Pons (tissue), 1 donor: Measurements from ENCODE around the gene G0S2.
A peak's percentile ranks its signal among the peaks of the same experiment; 100 is the strongest.

Experiments used
- DNase-seq: peaks from one replicate; pipeline ENCODE4 v3.0.0-alpha.2; 2016; ENCODE audit warnings: low spot score

Gene G0S2, protein sequence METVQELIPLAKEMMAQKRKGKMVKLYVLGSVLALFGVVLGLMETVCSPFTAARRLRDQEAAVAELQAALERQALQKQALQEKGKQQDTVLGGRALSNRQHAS

DNA sequence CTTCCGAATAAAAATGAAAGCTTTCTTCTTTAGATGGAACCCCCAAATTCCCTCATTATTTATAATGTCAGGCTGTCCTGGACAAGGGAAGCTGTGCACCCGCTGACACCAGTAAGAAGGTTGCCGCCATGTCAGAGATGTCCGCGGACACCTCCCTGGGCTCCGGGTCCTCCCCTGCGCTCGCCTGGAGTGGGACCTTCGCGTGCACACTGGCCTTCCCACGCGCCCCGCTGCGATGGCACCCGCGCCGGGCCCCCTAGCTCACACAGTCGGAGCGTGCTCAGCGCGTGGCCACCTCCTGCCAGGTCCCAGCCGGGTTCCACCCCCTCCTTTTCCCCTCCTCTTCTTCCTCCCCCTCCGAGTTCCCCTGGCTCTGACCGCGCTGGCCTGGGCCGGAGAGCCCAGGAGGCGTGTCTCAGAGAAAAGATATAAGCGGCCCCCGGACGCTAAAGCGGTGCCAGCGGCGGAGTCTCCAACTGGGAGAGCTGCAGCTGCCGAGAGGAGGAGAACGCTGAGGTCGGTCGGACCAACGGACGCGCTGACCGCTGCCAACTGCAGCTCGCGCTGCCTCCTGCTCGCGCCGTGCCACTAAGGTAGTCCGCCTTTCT, at the start of gene G0S2:
Gene G0S2 (plus strand): TSS at position 456 of the 608 bp plus-strand sequence. CDS start 273 bp downstream, outside the sequence.
- DNase-seq = peak; percentile 54

DNA sequence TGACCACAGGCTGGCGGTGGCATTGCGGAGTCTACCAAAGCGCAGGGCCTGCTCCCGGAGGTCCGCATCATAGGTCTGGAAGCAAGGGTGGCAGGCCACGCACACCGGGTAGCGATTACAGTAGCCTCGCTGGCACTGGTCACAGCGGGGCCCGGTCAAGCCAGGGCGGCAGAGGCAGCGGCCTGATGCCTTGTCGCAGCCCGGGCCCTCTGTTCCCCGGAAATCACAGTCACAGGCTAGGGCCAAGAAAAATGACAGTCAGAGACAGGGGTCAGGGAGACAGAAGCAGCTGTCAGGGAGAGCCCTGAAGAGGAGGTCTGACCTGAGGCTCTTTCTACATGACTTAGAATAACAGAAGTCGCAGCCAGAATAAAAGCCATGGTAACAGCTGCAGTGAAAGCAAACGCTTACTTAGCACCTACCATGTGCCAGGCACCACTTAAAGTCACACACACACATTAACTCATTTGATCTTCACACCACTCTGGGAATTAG, 49.4 kb upstream of the G0S2 start:
- no peak for DNase-seq

DNA sequence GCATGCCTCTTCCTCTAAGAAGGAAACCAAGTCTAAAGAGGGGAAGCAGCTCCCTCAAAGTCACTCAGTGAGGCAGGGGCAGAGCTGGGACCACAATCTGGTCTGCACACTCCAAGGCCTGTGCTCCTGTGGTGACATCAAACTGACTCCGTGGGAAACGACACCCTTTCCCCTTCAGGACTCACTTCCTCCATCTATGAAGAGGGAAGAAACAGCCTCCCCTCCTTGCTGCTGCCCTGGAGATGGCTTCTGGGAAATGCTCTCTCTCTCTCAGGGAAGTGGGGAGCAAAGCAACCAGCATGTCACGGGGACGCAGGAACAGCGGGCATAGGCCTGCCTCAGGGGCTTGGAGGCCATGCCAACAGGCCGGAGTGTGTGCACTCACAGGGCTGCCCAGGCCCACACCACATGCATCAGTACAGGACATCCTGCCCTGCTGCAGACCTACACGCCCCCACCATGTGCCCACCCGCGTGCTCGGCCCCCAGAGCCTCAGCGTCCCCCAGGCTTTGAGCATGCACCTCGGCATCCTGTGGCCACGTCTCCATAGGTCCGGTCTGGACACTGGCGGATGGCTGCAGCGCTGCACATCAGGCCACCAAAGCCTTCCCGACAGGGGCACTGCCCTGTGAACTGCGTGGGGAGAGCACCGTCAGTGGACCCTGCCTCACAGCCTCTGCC, 48.7 kb upstream of the G0S2 start:
- no peak for DNase-seq

DNA sequence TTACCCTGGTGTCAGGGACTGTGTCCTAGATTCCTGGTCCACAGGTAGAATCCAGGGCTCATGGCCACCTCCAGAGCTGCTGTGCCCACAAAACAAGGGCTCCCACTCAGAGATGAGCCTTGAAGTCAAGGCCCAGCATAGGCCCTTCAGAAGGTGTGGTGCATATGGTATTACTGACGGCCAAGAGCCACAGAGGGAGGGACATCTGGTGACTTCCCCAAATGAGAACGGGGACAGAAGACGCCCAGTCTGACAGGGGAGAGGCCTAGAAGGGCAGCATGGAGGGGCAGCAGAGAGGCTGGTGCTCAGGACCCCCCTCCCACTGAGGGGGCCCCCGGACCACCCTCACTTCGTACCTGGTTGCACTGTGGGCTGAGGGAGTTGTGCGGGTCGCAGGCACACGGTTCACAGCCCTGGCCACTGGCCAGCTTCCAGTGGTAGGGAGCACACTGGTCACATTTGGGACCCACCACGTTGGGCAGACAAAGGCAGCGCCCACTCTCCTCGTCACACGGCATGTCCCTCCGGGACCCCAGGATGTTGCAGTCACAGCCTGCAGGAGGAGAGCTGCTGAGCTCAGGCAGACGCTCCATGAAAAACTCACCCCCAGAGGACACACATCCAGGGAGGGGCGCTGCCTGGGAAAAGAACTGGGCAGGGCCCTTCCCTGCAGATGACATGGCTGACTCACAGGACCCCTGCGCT, 48.0 kb upstream of the G0S2 start:
- DNase-seq = no peak

DNA sequence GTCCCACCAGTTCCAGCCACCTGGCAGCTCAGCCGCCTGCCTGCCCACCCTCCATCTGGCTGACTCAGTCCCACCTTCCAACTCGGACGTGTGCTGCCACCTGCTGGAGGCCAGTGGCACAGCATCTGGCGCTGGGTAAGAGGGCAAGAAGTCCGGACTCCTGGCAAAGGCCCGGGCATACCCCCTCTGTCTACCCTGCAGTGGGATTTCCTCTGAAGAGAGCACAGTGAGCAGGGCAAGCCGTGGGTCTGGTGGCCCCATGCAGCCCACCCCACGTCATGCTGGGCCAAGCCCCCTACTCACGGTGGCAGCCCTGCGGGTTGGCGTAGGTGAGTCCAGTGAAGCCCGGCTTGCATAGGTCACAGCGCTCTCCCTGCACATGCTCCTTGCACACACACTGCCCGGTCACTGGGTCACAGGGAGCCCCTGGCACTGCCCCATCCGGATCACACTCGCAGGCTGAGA, 47.4 kb upstream of the G0S2 start:
- peak; percentile 85 for DNase-seq

DNA sequence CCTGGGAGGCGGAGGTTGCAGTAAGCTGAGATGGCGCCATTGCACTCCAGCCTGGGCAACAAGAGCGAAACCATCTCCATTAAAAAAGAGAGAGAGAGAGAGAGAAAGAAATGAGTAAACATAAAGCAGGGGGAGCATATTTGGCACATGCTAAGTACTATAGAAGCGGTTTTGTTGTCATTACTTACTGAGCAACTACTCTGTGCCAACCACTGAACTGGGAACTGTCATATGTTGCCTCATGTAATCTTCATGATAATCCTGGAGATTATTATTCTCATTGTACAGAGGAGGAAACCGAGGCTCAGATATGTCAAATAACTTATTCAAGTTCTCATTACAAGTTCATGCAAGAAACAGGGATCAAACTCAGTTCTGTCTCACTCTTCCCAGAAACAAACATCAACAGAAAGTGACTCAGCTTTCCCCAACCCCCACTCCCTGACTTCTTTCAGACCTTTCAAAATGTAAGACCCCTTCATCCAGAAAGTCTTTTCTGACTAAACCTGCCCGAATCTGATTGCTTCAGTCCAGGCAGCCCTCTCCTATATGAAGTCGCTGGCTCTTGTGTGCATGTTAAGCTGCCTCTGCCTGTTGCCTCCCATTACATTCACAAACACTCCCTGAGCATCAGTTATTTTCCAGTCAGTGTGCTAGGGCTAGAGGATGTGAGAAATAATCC, 46.5 kb upstream of the G0S2 start:
- DNase-seq = no peak

DNA sequence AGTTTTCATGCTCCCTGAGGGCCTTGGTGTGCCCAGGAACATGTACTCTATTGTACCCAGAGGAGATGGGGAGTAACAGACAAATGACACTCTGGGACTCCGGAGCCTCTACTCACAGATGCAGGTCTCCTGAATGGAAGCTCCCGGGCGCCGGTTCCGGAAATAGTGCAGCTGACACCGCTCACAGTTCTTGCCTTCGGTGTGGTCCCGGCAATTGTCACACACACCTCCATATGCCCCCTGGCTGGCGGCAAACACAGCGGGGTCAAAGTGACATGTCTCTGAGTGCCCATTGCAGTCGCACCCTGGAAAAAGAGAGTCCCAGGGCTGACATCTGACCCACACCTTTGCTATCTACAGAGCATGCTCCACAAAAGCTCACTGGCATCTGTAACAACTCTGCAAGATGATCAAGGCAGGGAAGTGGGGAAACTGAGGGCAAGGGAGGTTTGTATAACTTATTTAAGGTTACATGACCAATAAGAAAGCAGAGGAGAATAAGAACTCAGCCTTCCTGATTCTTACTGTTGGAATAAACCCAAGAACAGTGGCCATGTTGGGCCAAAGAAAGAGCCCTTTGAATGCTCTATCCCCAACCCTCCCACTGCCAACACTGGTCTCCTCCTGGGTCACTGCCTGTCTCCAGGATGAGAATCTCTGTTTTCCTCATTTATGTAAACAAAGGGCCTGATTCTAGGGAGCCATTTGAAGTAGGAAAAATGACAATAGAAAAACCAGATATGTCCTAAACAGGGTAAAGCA, 45.4 kb upstream of the G0S2 start:
- peak; percentile 89 for DNase-seq

DNA sequence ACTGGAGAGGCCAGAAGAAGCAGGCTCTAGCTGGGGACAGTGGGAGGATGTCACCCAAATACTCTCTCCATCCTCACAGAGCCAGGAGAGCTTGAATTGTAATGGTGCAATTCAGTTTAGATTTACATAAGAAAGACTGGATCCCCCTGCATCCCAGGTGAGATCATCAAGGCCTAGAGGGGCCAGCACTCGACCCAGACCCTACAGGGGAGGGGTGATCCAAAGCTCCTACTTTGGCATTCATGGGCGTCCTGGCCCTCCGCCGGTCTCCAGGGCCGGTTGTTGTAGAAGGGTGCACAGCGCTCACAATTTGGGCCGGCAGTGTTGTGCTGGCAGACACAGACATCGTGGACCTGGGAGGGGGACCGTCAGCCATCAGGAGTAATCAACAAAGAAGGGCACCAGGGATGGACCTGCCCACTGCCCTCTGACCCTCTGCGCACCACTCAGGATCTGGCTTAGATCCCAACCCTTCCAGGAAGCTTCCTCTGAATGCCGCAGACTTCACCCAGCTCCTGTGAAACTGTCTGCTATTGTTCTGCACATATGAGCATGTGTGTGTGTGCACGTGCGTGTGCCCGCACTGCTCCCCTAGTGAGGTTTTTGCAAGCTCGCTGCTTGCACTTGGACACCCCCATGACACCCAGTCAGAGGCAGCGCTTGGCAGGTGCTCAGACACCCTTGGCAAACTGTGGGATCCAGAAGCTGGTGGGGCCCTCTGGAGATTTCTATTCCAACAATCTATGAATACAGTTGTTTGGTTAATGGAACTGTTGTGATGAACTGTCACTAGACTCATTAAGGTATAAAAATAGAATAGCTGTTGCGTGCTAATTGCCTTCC, 44.6 kb upstream of the G0S2 start:
- peak; percentile 49 for DNase-seq

DNA sequence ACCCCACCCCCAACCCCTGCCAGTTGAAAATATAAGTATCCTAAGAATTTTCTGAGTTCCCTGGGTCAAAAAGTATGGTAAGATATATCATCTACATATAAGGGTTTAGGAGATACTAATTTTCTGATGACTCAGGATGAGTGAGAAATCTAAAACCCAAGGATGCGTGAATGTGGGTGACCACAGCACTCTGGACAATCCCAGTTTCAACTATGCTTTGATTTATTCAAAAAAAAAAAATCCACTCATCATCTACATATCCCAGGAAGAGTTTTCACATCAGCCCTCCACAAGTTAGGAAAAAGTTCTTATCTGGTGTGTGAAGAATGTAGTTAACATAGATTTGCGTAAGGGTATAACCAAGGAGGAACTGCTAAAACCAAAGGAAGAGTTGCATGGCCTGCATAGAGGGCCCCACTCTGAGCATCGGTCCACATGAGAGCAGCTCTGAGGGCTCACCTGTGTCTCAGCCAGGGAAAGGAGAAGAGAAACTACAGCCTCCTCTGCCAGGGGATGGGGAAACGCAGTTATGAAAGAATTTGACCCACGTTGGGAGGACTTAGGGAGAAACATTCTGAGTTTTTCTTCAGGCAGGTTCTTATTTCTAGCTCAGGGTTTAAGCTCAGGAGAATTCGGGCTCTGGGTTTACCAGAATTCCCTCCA, 41.7 kb upstream of the G0S2 start:
- DNase-seq = no peak

DNA sequence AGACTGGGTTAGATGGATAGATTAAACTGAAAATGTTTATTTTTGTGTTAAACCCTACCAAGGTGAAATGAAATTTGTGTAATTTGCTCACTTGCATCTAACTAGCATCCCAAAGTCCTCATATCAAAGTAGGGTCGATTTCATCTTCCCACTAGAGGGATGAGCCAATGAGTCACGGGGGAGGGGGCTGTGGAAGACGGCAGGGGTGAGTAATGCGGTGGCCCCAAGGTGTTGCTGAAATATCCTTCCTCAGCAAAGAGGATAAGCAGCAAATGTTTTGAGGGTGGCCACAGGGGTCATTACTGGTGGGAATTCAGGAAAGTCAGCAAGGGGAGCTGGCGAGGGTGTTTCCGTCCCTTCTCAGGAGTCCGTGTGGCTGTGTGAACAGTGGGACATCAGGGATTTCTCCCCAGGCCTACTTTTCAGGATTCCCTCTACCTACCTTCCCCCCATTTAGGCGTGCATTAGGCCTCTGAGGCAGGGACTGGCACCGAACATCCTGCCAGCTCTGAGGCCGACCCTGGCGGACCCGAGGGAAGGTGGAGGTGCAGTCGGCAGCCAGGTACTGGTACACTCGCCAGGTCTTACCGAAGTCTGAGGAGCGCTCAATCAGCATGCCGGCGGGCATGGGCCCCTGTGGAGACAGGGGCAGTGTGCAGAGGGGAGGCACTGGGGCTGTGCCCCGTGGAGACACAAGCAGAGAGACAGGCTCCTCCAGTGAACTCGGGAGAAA, 41.0 kb upstream of the G0S2 start:
- no peak for DNase-seq

DNA sequence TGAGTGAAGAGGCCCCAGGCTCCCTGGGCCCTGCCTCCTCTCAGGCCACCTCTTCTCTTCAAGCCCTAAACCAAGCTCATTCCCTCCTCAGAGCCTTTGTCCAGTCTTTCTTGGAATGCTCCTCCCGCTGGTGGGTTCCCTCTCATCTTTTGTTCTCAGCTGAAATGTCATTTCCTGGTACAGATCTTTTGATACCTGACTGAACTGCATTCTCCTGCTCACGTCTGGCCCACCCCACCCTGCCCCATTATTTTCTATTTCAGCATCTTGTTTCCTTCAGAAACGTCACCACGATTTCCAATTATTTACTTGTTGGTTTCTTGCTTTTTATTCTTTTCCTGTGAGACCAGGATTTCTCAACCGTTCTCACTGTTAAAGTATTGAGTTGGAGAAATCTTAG, 39.4 kb upstream of the G0S2 start:
- no peak for DNase-seq

DNA sequence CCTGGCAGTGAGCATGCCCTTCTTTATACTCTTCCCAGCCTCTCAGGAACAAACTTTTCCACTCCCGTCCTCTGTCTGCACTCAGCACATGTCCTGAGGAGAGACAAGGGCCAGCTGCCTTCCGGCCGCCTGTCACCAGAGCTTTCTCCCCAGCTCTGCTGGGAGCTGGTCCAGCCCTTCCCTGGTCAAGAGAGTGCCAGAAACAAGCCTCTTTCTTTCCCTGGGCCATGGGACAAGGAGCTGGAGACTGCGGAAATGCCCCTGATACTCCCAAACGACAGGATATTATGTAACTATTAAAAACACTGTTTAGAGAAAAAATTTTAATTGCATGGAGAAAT, 33.4 kb upstream of the G0S2 start:
- DNase-seq = peak; percentile 98

DNA sequence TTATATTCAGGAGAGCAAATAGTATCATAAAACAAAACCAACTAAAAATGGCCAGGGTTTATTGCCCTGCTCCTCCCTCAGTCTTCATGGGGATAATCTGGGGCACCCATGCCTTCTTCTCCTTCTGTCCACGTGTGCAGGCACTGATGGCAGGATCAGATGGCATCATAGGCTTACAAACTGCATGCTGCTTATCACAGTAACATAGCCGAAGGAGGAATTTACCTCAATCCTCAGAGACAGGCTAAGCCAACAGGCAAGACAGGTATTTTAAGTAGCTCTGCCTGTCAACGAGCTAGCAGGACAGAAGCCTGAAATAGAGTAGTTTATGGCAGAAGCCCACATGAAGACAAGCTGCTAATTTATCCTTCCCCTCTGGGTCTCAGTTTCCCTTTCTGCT, 32.4 kb upstream of the G0S2 start:
- no peak for DNase-seq

DNA sequence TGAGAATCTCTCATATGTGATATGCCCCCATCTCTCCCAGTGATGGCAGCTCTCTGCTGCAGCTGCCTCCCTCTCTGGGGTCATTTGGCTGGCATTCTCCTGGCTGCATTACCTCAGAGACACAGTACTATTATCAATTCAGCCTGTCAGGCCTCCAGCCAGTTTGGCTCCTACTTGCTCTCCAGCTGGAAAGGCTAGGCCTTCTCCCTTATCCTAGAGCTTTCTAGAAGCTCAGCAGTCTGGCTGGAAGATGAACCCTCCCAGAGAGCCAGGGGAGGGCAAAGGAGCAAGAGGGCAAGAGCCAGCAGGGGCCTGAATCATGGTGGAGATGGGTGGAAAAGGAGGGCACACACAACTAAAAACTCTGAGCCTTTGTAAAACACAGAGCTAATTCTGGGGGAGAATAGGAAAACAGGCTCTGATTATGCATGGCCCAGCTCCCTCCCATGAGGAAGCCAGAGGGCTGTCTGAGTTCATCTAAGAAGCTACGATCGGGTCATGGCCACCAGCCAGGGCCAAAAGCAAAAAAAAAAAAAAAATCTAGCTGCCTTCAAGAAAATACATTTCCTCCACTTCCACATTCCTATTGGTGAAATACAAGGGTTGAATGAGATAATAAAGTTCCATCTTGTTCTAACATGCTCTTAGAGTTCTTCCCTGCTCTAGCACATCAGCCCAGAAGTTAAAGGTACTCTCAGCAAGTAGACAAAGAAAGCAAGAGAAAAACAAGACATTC, 31.8 kb upstream of the G0S2 start:
- DNase-seq = peak; percentile 96

DNA sequence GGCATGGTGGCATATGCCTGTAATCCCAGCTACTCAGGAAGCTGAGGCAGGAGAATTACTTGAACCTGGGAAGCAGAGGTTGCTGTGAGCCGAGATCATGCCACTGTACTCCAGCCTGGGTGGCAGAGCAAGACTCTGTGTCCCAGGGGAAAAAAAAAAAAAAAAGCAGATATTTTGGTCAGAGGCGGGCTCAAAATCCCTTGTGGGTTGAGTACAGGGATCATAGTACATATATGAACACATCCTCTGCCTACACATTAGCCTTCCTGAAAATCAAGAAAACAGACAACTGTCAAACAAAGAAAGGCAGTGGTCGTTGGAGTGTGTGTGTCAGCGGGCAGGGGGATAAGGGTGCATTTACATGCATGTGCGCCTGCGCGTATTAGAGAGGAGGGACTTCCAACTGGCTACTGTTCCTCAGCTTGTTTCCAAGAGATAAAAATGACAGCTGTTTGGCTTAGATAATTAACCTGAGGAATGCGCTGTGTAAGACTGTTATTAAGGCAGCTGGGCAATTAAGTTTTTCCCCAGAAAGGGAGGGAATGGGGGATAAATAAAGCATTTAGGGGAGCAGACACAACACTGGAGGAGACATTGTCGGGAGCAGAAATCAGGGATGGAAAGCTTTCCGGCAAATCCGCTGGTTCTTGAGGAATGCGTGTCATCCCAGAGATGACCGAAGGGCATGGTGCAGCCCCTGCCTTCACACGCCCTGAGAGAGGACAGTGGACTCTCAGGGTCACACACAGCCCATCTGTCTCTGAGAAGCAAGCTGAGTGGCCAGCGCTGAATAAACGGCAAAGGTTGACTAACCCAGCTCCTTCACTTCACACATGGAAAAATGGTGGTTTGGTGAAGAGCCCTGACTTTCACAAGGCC, 29.4 kb upstream of the G0S2 start:
- no peak for DNase-seq

DNA sequence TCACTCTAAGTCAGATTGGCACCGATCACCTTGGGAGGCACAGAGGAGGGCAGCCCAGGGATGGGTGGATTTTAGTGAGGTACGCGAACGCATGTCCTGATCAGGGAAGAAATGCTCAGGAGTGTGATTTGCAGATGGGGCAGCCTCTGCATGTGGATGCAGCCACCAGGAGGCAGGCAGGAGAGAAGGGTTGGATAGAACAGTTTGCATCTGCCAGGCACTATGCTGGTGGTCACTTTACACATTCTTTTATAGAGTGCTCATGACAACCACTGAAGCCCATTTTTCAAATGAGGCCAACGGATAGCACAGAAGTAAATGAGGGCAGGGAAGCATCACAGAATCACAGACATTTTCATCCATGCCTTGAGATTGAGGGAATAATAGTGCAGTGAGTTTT, 28.7 kb upstream of the G0S2 start:
- no peak for DNase-seq

DNA sequence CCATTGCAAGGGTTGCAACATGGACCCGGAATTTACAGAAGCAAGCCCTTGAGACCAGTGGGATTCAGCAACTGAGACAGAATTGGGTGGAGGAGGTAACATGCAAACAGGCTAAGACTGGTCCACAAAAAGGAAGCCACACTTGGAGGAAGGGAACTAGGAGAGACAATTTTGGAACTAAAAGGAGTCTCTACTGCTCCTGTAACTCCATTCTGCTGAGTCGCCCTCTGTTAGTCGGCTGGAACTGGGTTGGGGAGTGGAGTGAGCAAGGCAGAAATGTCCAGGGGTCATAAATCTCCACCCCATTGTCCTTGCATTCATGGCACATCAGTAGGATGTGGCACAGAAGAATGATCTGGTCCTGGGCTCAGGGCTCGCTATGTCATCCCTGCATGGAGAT, 28.1 kb upstream of the G0S2 start:
- no peak for DNase-seq

DNA sequence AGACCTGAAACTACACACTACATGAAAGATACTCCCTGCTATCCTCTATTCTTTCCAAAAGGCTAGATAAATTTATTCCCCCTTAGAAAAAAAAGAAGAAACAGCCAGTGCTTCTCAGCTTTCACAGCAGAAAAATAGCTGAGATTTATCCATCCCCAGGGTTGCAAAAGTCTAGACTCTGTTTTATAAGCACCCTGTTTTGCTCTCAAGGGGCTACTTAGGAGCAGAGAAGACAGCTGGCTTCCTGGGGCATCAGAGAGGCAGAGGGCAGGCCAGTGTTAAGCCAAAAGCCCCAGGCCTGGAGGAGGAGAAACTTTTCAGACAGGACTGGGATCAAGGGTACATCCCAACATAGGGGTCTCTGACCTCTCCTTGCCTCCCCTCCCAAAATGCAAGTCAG, 26.9 kb upstream of the G0S2 start:
- DNase-seq = no peak
